Measurements from ENCODE around the gene ALG3.
"Not testable (repeated sequence)": the region's sequence is repeated elsewhere in the genome, so short reads cannot be mapped to it uniquely, and the experiment has no call there.

The ALG3 gene

GRCh38 chr3:184248454-184249411 lies at the start of gene ALG3:
Gene ALG3 (minus strand): TSS chr3:184248962. CDS start chr3:184248940, 22 bp downstream.
- peak; percentile 75 to 80 (median 76) for DNase-seq (ENCODE audit: low read depth in 3 of 3)

GRCh38 chr3:184296616-184297015 lies 47.9 kb upstream of the ALG3 start:
- DNase-seq (ENCODE audit: low read depth in 3 of 3), result no peak

GRCh38 chr3:184295771-184296170 lies 47.0 kb upstream of the ALG3 start:
- DNase-seq (ENCODE audit: low read depth in 3 of 3), result no peak

- DNase-seq (ENCODE audit: low read depth in 3 of 3), result no peak
Observed at GRCh38 chr3:184291738-184292445, 43.1 kb upstream of the ALG3 start.

GRCh38 chr3:184291044-184291737 lies 42.4 kb upstream of the ALG3 start:
- no peak for DNase-seq (ENCODE audit: low read depth in 3 of 3)

- no peak for DNase-seq (ENCODE audit: low read depth in 3 of 3)
Observed at GRCh38 chr3:184290331-184290730, 41.6 kb upstream of the ALG3 start.

- peak; percentile 41 to 49 (median 46) for DNase-seq (ENCODE audit: low read depth in 3 of 3)
Observed at GRCh38 chr3:184289426-184289938, 40.7 kb upstream of the ALG3 start.

- DNase-seq (ENCODE audit: low read depth in 3 of 3), result no peak
Observed at GRCh38 chr3:184284696-184285095, 35.9 kb upstream of the ALG3 start.

- no peak for DNase-seq (ENCODE audit: low read depth in 3 of 3)
Observed at GRCh38 chr3:184283681-184284080, 34.9 kb upstream of the ALG3 start.

- no peak for DNase-seq (ENCODE audit: low read depth in 3 of 3)
Observed at GRCh38 chr3:184282941-184283340, 34.2 kb upstream of the ALG3 start.

- no peak for DNase-seq (ENCODE audit: low read depth in 3 of 3)
Observed at GRCh38 chr3:184277366-184277765, 28.6 kb upstream of the ALG3 start.

- no peak for DNase-seq (ENCODE audit: low read depth in 3 of 3)
Observed at GRCh38 chr3:184275961-184276910, 27.5 kb upstream of the ALG3 start, which contains the start of gene ECE2. Gene ECE2 (plus strand): TSS chr3:184276022. CDS start chr3:184276154, 132 bp downstream.

- DNase-seq (ENCODE audit: low read depth in 3 of 3), result no peak
Observed at GRCh38 chr3:184275381-184275701, 26.6 kb upstream of the ALG3 start.

- DNase-seq (ENCODE audit: low read depth in 3 of 3), result no peak
Observed at GRCh38 chr3:184272269-184272668, 23.5 kb upstream of the ALG3 start.

GRCh38 chr3:184267249-184267648 lies 18.5 kb upstream of the ALG3 start:
- DNase-seq (ENCODE audit: low read depth in 3 of 3), result not testable (repeated sequence)

- no peak for DNase-seq (ENCODE audit: low read depth in 3 of 3)
Observed at GRCh38 chr3:184262764-184263179, 14.0 kb upstream of the ALG3 start.

GRCh38 chr3:184261854-184262763 lies 13.3 kb upstream of the ALG3 start:
- DNase-seq (ENCODE audit: low read depth in 3 of 3), result no peak

- DNase-seq (ENCODE audit: low read depth in 3 of 3), result peak in 1 of 3 experiments; percentile 44
Observed at GRCh38 chr3:184261270-184261853, 12.6 kb upstream of the ALG3 start, which contains the start of gene CAMK2N2. Gene CAMK2N2 (minus strand): TSS chr3:184261553. CDS start chr3:184261285, 268 bp downstream.

GRCh38 chr3:184260724-184261269 lies 12.0 kb upstream of the ALG3 start:
- DNase-seq (ENCODE audit: low read depth in 3 of 3), result no peak
